ENCODE measurements around the gene AIF1.

GRCh38 chr6:31580438-31580740 lies 34.6 kb upstream of the AIF1 start:
- TF ChIP-seq POLR2AphosphoS5 (IDR thresholded peaks at IDR 0.05; ENCODE audit: low read depth, low read length): no peak
- no peak for TF ChIP-seq POLR2A (IDR thresholded peaks at IDR 0.05; ENCODE audit: low read depth, low read length)
- TF ChIP-seq TAF1 (IDR thresholded peaks at IDR 0.05; ENCODE audit: low read depth, low read length): no peak
